Measurements from ENCODE around the gene PRRT3. TPM values are rescaled to one million over a fixed set of nuclear protein-coding genes. Genes with fewer than 3 reads are reported as not detected.

The PRRT3 gene
- polyA plus RNA-seq, 1 of the 3 experiments (the other 2 are of a cell fraction): 5.5 TPM

GRCh38 chr3:9966841-9967240 lies 14.6 kb upstream of the PRRT3 start:
- H4K20me1 ChIP-seq (ENCODE audit: insufficient read depth): no peaks in the 10 kb centered on the region
- ChIA-PET POLR2A (no interaction called here), CTCF (no interaction called here)
- H3K4me1 ChIP-seq (ENCODE audit: control insufficient read depth in 1 of 2, insufficient read depth in 2 of 2, low read depth in 1 of 2, low read length in 1 of 2): no peaks in the 10 kb centered on the region; a peak in 1 of 4 replicates
- peaks cover 17% of the 10 kb centered on the region for H3F3A ChIP-seq (replicated peaks; ENCODE audit: insufficient read depth)
- no peaks in the 10 kb centered on the region for H3K9me3 ChIP-seq
- no peaks in the 10 kb centered on the region for H3K9me2 ChIP-seq
- WGBS (ENCODE audit: low lambda C conversion rate): 95% methylated on average over 2 of the region's 2 CpGs
- H2AFZ ChIP-seq (ENCODE audit: low read depth): no peak overlapping the region
- H3K4me3 ChIP-seq (ENCODE audit: low read depth in 2 of 2, low read length in 1 of 2): no peak overlapping the region
- no peak overlapping the region for H3K4me2 ChIP-seq
- H3K79me2 ChIP-seq (ENCODE audit: insufficient read depth): no peaks in the 10 kb centered on the region
- no peak for DNase-seq
- H3K27me3 ChIP-seq (ENCODE audit: insufficient read depth): no peaks in the 10 kb centered on the region
- H3K36me3 ChIP-seq (replicated peaks in 1 of 2; ENCODE audit: control insufficient read depth in 1 of 2, insufficient read depth in 2 of 2, low read length in 1 of 2): peaks cover 42 to 43% of the 10 kb centered on the region in 2 experiments
- no peak overlapping the region for H3K9ac ChIP-seq
- TF ChIP-seq NFIC (IDR thresholded peaks at IDR 0.05; ENCODE audit: borderline replicate concordance) (no peak), FOSL2 (IDR thresholded peaks at IDR 0.05; ENCODE audit: borderline replicate concordance, low read depth) (no peak), ZBTB33 (IDR thresholded peaks at IDR 0.05; ENCODE audit: borderline replicate concordance, low read depth) (no peak), MEF2A (IDR thresholded peaks at IDR 0.05; ENCODE audit: borderline replicate concordance, low read depth) (no peak), RAD21 (IDR thresholded peaks at IDR 0.05; ENCODE audit: low read length) (no peak)
- H3K27ac ChIP-seq (ENCODE audit: low read depth in 2 of 2, low read length in 1 of 2): no peak overlapping the region

GRCh38 chr3:9965200-9965875 lies 13.1 kb upstream of the PRRT3 start:
- WGBS (ENCODE audit: low lambda C conversion rate): 94% methylated on average over 6 of the region's 6 CpGs
- no peaks in the 10 kb centered on the region for H3K79me2 ChIP-seq (ENCODE audit: insufficient read depth)
- POLR2A ChIA-PET: no interaction called here
- H3F3A ChIP-seq (replicated peaks; ENCODE audit: insufficient read depth): peaks cover 4% of the 10 kb centered on the region
- H3K4me1 ChIP-seq (ENCODE audit: control insufficient read depth in 1 of 2, insufficient read depth in 2 of 2, low read depth in 1 of 2, low read length in 1 of 2): no peaks in the 10 kb centered on the region; a peak in 1 of 4 replicates
- no peak overlapping the region for H3K9ac ChIP-seq
- H4K20me1 ChIP-seq (ENCODE audit: insufficient read depth): no peaks in the 10 kb centered on the region
- H3K36me3 ChIP-seq (replicated peaks in 1 of 2; ENCODE audit: control insufficient read depth in 1 of 2, insufficient read depth in 2 of 2, low read length in 1 of 2): peaks cover 32 to 33% of the 10 kb centered on the region in 2 experiments
- no peaks in the 10 kb centered on the region for H3K9me3 ChIP-seq
- DNase-seq: no peak
- H3K4me3 ChIP-seq (ENCODE audit: low read depth in 2 of 2, low read length in 1 of 2): no peak overlapping the region
- CTCF ChIA-PET: no interaction called here
- H2AFZ ChIP-seq (ENCODE audit: low read depth): no peak overlapping the region
- H3K27ac ChIP-seq (ENCODE audit: low read depth in 2 of 2, low read length in 1 of 2): no peak overlapping the region
- no peaks in the 10 kb centered on the region for H3K27me3 ChIP-seq (ENCODE audit: insufficient read depth)
- H3K4me2 ChIP-seq: no peak overlapping the region
- H3K9me2 ChIP-seq: no peaks in the 10 kb centered on the region
- TF ChIP-seq IRF3 (IDR thresholded peaks at IDR 0.05; ENCODE audit: low read depth, low read length): no peak
- TF ChIP-seq ZBTB33 (IDR thresholded peaks at IDR 0.05; ENCODE audit: borderline replicate concordance, low read depth): no peak
- no peak for TF ChIP-seq SIN3A (IDR thresholded peaks at IDR 0.05; ENCODE audit: borderline replicate concordance, low read depth, low read length)
- no peak for TF ChIP-seq EP300 (IDR thresholded peaks at IDR 0.05; ENCODE audit: borderline replicate concordance in 1 of 2, low read depth in 1 of 2, low read length in 1 of 2)
- no peak for TF ChIP-seq POLR2AphosphoS5 (IDR thresholded peaks at IDR 0.05; ENCODE audit: low read depth, low read length)
- no peak for TF ChIP-seq GATA2 (CRISPR knock-in tag; IDR thresholded peaks at IDR 0.05)
- TF ChIP-seq TCF12 (IDR thresholded peaks at IDR 0.05): no peak
- TF ChIP-seq YY1 (IDR thresholded peaks at IDR 0.05; ENCODE audit: low read depth): no peak
- TF ChIP-seq MXI1 (IDR thresholded peaks at IDR 0.05; ENCODE audit: low read depth, low read length): no peak
- no peak for TF ChIP-seq MEF2A (IDR thresholded peaks at IDR 0.05; ENCODE audit: borderline replicate concordance, low read depth)
- no peak for TF ChIP-seq TAF1 (IDR thresholded peaks at IDR 0.05; ENCODE audit: borderline replicate concordance, low read depth, low read length)
- TF ChIP-seq CTCF (IDR thresholded peaks at IDR 0.05): no peak
- no peak for TF ChIP-seq JUND (IDR thresholded peaks at IDR 0.05)
- no peak for TF ChIP-seq FOXJ3 (CRISPR knock-in tag; IDR thresholded peaks at IDR 0.05)
- no peak for TF ChIP-seq SMC3 (IDR thresholded peaks at IDR 0.05; ENCODE audit: low read depth, low read length)
- TF ChIP-seq EZH2phosphoT487 (IDR thresholded peaks at IDR 0.05; ENCODE audit: borderline replicate concordance, low read depth): no peak
- TF ChIP-seq RCOR1 (IDR thresholded peaks at IDR 0.05; ENCODE audit: low read length): no peak
- TF ChIP-seq ELF1 (IDR thresholded peaks at IDR 0.05): no peak
- no peak for TF ChIP-seq FOXM1 (IDR thresholded peaks at IDR 0.05; ENCODE audit: low read depth)

All from SK-N-SH (cell line).